GM23248 (cell line): ENCODE measurements around the gene PNPLA5.

Source experiments
- EZH2 ChIP-seq: fragments of 200-600 bp; sonication (generic); IDR thresholded peaks from 2 replicates; pipeline ENCODE4 v1.6.1; 2018; ENCODE audit warnings: antibody characterized with exemption, mild to moderate bottlenecking; ENCODE audit not compliant: insufficient read depth, poor library complexity, severe bottlenecking
- EZH2phosphoT487 ChIP-seq: fragments of 200-600 bp; sonication (generic); IDR thresholded peaks from 2 replicates; pipeline ENCODE4 v1.6.1; 2018; ENCODE audit warnings: antibody characterized with exemption, moderate library complexity, mild to moderate bottlenecking, low read depth; ENCODE audit not compliant: insufficient read depth

DNA sequence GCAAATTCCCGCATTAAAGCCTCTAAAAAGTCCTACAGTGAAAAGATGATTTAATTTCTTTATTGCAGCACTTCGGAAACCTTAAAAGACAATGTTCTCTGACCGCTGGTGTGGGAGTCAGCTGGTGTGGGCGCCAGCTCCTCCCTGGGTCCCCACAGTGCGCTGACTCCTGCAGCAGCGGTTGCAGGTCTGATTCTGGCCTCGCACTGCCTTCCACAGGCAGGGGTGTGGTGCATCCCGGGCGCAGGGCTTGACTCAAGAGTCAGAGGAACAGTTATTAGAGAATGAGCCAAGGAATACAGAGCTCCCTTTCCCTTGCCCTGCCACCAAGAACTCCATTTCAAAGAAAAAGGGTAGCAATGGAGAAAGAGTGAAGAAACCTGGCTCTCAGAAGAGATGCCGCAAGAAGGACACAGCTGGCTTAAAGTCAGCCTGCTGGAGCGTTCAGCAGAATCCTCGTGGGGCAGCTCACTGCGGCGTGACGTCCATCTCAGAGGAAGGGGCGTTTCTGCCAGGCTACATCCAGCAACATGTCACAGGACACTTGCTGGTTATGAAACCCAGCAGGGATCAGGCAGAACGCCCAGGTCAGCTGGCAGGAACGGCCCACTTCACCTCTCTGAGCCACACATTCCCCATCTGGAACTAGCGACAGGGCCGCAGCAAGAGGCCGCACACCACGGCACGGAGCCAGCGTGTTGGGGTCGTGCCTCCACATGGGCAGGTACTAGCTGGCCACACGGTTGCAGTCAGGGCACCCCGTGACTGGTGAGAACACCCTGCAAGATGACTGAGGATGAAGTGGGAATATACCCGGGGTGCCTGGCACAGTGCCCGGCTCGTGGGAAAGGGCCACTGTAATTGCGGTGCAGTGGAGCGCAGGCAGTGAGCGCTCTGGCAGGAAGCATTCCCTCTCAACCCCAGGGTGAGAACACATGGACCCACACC is 61.6 kb downstream of the PNPLA5 start:
- TF ChIP-seq EZH2phosphoT487 (no peak), EZH2 (no peak)
